Effector CD4-positive, alpha-beta T cell (primary cell): ENCODE data around the gene GALNT16.
"Not testable (repeated sequence)": the region's sequence is repeated elsewhere in the genome, so short reads cannot be mapped to it uniquely, and the experiment has no call there.

Source experiments
- DNase-seq: peaks from one replicate; pipeline ENCODE4 v3.0.0-alpha.2; 2020

Gene GALNT16

DNA sequence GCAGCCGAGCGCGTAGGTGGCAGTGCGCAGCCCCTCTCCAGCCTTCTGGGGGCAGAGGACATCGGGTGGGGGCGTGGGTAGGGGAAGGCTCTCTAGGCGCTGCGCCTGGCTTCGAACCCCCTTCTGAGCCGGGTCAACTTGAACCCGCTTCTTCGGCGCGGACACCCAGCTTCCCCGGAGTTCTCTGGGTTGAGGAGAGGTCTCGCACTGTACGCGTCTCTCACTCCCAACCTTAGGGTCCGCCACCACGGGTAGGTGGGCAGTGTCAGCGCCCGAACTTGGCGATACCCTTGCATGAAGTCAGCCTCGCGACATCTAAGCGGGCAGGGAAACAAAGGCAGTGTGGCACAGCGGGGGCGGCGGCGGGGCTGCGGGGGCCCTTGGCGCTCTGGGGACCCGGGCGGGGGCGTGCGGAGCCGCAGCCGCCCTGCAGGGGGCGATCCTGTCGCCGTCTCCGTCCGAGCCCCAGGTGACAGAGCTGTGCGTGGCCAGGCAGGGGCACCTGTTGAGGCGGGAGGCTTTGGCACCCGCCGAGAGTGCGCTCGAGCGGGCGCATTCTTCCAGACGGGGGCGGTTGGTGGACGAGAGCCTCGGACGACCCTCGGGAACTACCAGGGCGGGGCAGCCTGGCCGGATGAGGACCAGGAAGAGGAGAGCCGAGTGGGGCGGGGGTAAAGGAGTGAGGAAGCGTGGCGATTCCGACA is 1.1 kb downstream of the GALNT16 start:
- no peak for DNase-seq

DNA sequence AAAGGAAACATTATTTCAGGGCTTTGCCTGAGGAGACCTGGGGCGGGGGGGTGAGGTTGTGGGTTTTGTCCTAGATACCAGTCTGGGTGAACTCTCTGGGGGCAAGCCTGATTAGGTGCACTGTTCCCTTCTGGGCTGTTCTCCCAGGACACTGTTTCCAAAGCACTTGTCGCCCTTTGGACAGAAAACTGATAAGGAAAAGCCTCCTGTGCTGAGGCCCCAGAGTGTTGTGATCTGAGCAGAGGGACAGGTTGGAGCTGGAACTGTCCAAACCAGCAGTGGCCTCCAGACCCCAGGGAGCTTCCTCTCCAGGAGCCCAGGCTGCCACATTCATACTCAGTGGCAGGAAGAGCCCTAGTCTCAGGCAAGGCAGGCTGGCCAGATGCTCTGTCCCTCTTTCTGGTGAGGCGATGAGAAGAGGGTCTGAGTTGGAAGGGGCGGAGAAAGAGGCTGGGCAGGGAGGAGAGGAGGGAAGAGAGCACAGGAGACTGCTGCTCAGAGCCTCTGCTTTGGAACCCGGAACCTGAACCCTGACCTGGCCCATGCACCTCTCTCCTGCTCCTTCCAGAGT is 1.9 kb downstream of the GALNT16 start:
- no peak for DNase-seq

- DNase-seq = no peak
These were observed 2.6 kb downstream of the GALNT16 start for GRCh38 chr14:69262516-69262915.

GRCh38 chr14:69263364-69263763 is 3.4 kb downstream of the GALNT16 start:
- DNase-seq = no peak

- no peak for DNase-seq
These were observed 3.8 kb downstream of the GALNT16 start for GRCh38 chr14:69263771-69264170.

- DNase-seq = no peak
These were observed 6.8 kb downstream of the GALNT16 start for GRCh38 chr14:69266572-69267345.

GRCh38 chr14:69267492-69267891 is 7.5 kb downstream of the GALNT16 start:
- DNase-seq = no peak

DNA sequence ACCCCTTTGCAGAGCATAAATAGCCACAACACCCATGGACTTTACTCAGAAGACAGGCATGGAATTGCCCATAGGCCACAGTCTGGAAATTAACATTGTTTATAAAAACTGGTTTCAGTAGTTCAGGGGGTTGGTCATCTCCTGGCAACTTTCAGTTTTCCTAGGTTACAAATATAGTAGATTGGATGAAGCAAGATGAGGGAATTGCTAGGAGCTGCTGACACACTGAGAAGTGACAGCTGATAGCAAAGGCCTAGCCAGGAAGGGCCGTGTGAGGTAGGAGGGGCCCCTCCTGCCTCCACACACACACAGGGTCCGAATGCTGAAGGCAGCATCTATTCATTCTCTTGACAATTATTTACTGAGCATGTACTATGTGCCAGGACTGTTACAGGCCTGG is 8.3 kb downstream of the GALNT16 start:
- DNase-seq = no peak

DNA sequence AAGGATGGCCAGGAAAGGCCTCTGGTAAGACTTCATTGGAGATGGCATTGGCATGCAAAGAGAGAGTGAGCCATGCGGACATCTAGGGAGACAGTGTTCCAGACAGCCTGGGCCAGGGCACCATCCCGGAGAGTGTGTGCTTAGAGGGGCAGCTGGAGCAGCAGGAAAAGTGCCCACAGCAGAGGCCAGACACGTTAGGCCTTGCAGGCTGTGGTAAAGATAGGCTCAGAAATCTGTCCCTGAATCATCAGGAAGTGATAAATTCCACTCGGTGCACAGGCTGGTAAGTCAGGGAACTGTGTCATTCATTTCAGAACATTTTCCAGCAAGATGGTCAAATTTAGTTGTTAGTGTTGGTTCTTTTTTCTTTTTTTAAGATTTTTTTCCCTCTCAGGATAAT is 8.8 kb downstream of the GALNT16 start:
- no peak for DNase-seq

- DNase-seq = no peak
These were observed 9.4 kb downstream of the GALNT16 start for GRCh38 chr14:69269381-69269780.

GRCh38 chr14:69270097-69270496 is 10.1 kb downstream of the GALNT16 start:
- no peak for DNase-seq

DNA sequence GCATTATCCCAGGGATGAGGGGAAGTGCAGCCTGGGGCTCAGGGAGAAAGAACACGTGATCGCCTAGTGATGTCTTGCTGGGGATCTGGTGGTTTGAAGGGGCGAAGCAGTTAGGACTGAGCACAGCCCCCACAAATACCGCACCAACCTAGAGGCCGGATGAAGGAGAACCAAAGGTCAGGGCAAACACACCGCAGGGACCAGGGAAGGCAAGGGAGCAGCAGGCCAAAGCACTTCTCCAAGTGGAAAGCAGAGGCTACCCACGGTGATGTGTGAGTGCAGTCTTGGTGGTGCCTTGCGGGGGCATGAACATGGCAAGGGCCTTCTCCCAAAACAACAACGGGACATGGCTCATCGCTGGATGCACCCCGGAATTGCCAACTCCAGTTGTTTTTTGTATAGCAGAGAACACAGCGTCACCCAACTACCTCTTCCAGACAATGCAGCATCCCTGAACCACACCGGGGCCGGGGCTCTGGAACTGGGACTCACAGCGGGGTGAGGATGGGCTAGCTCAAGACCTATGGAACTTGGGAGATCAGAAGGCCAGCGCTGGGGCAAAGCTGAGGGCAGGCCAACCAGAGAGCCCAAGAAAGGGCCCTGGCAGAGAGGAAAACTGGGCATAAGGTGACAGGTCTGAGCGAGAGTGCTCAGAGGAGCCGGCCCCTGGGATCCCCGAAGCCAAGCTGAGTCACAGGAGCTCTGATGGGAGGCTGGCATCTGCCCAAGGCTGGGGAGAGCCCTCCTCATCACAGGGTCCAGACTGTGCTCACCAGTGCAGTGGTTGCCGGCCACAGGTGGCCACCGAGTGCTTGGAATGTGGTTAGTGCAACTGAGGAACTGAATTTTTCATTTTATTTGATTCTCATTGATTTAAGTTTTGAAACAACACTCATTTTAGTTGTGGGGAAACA is 11.1 kb downstream of the GALNT16 start:
- no peak for DNase-seq

GRCh38 chr14:69274321-69274720 is 14.4 kb downstream of the GALNT16 start:
- DNase-seq = no peak

DNA sequence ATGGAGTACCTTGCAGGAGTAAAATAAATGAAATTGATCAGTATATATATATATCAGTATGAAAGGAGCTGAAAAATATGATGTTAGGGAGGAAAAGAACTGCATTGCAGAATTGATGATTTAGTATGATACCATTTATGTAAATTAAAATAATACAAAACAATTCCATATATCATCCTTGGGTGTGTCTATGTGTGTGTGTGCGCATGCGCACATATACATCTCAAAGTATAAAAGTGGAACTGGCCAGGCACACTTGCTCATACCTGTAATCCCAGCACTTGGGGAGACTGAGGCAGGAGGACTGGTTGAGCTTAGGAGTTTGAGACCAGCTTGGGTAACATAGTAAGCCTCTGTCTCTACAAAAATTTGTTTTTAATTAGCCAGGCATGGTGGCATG is 15.4 kb downstream of the GALNT16 start:
- no peak for DNase-seq

DNA sequence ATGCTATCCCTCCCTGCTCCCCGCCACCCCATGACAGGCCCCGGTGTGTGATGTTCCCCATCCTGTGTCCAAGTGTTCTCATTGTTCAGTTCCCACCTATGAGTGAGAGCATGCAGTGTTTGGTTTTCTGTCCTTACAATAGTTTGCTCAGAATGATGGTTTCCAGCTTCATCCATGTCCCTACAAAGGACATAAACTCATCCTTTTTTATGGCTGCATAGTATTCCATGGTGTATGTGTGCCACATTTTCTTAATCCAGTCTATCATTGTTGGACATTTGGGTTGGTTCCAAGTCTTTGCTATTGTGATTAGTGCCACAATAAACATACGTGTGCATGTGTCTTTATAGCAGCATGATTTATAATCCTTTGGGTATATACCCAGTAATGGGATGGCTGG is 17.4 kb downstream of the GALNT16 start:
- DNase-seq = not testable (repeated sequence)

DNA sequence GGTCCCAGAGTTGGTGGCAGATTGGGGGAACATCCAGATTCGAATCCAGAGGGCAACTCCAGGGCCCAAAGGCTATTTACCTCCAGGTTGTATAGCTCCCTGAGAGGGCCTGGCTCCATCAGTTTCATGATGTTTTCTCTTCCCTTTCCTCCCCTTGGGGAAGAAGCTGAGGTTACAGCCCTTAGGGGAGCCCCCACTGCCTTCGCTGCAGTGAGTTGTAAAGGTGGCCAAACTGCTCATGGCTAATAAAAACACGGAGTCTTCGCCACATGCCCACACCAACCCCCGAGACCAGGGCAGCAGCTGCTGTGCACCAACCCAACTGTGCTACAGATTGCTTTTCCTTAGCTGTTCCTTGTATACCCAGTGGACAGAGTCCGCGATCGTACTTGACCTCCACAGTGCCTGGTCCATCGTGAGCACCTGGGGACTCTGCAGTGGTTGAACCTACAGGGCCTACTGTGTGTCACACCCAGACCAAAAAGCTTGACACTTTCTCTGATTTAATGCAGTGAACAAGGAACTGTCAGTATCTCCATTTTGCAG is 20.9 kb downstream of the GALNT16 start:
- no peak for DNase-seq

- DNase-seq = no peak
These were observed 21.7 kb downstream of the GALNT16 start for GRCh38 chr14:69281450-69282169.

DNA sequence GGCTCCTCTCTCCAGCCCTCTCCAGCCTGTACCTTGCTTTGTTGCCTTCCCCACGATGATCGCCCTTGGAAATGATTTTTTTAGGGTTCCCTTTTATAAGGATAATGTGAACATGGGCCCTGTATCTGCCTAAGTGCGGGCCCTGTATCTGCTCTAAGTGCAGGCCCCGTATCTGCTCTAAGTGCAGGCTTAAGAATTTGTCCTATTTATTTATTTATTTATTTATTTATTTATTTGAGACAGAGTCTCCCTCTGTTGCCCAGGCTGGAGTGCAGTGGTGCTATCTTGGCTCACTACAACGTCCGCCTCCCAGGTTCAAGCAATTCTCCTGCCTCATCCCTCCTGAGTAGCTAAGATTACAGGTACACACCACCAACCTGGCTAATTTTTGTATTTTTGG is 22.5 kb downstream of the GALNT16 start:
- DNase-seq = no peak

GRCh38 chr14:69284170-69284569 is 24.2 kb downstream of the GALNT16 start:
- no peak for DNase-seq

GRCh38 chr14:69285661-69286255 is 25.8 kb downstream of the GALNT16 start:
- no peak for DNase-seq
